Loucy (cell line): ENCODE results near the gene DNMBP.

Source experiments
- CTCF ChIP-seq: fragments of 200-600 bp; sonication (generic); conservative IDR thresholded peaks from 2 replicates; pipeline ENCODE4 v1.5.1; 2014; ENCODE audit warnings: mild to moderate bottlenecking, antibody characterized with exemption, low read length
- EZH2phosphoT487 ChIP-seq: fragments of 200-600 bp; IDR thresholded peaks from 2 replicates; pipeline ENCODE4 v1.6.1; 2018; ENCODE audit warnings: antibody characterized with exemption, mild to moderate bottlenecking, moderate library complexity, borderline replicate concordance

- TF ChIP-seq CTCF, result no peak
- no peak for TF ChIP-seq EZH2phosphoT487
Measured at GRCh38 chr10:99998889-99999288, 10.9 kb downstream of the DNMBP start.
